ENCODE measurements around the gene SYNE1.

Gene SYNE1

GRCh38 chr6:152270301-152270925 lies 366.7 kb downstream of the SYNE1 start:
- DNase-seq: no peak

DNA sequence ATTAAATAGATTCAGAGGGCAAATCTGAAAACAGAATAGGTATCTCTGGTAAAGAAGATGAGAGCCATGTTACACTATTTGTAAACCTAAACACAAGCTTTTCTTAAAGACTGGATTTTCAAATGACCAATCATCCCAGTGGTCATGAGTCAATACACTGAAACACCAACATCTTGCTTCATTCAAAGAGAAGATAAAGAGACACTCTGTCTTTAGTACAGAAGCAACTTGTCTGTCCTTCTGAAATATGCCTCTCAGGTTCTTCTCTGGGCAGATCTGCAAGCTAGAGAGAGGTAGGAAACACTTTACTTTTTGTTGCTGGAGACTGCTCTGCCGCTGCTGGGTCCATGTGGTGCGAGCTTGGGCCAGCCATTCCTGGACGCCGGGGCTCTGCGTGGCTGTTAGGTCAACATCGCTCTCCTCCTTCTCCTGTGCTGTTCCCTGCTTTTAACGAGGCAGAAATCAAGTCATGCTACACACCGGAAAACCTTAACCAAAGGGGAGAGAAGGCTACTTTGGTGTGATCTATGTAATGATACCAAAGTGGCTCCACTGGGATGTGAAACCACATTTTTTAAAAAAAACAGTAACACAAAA lies 368.2 kb downstream of the SYNE1 start:
- no peak for DNase-seq

DNA sequence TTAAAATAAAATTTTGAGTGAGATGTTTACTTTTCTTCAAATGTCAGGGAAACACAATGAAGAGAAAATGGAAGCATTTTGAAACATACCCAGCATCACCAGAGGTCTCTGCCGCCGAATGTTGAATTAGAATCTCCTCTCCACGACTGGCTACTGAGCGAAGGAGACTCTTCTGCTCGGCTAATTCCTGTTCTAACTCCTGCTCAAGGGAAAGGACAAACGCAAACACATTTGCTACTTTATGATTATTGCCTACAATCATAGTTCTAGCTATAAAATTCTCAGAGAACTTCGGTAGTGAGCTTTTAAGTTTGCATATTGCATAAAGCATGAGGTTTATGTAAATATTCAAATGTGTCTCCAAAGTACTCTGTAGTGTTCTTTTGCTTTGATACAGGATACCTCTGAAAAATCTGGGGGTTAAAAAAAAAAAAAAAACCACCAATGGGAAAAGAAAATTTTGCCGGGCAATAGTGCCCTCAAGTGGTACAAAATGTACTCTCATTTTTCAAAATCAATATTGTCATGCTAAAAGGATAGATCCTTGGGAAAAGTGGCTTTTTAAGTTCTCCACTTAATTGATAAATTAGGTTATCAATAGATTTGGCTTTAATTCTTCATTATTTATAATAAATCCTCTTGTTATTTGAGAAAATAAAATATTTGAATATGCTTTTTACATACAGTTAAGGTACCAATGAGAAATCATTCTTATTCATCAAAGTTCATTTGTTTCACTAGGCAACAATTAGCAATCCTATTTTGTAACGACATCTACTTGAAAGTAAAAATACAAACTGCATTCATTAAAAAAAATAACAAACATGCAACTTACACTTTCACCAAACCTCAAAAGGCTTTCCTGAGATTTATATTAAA lies 369.0 kb downstream of the SYNE1 start:
- peak; percentile 65 for DNase-seq

- DNase-seq: no peak
Observed at GRCh38 chr6:152265651-152266050, 371.5 kb downstream of the SYNE1 start.

GRCh38 chr6:152263582-152263981 lies 373.6 kb downstream of the SYNE1 start:
- no peak for DNase-seq

GRCh38 chr6:152261179-152261578 lies 376.0 kb downstream of the SYNE1 start:
- no peak for DNase-seq

- no peak for DNase-seq
Observed at GRCh38 chr6:152259234-152259633, 377.9 kb downstream of the SYNE1 start.

DNA sequence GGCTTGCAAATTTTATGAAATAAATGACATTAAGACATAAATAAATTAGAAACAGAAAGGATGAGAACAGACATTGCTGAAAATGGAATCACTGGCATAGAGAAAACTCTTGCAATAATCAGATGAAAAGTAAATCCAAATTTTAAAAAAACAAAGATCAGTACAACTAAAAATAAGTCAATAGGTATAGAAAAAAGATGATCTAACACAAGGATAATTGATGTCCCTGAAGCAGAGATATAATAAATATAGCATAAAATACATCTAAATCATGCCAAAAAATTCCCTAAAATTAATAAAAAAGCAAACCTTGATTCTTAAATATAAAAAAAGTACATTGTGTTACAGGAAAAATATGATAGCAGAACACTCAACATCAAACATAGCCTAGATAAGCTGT lies 379.6 kb downstream of the SYNE1 start:
- no peak for DNase-seq

DNA sequence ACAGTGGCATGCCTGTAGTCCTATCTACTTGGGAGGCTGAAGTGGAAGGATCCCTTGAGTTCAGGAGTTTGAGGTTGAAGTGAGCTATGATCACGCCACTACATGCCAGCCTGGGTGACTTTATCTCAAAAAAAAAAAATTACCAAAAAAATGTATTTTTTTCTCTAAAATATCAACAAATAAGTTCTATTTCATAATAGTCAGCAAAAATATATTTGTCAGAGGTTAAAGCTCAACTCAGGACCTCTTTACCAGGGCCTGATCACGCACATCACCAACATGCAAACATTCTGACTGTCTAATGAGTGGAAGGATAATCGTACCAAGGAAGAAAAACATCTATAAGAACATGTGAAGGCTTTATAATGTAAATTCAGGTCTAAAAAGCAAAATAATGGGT lies 387.0 kb downstream of the SYNE1 start:
- DNase-seq: no peak

DNA sequence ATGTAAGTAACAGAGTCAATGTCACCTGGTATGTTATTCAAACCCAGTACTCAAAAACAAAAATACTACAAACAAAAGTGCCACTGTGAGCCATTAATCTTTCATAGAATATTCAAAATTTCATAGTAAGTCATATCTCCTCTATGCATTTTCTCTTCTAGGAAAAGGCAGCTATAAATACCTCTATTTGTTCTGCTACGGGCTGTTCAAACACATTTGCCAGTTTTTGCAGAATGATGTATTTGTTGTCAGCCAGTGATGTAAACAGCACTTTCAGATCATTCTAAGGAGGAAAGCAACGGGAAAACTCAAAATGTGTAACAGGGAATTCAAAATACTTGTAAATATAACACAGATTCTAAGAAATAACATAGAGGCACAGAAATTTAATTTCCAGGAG lies 388.2 kb downstream of the SYNE1 start:
- no peak for DNase-seq

GRCh38 chr6:152246554-152247337 lies 390.4 kb downstream of the SYNE1 start:
- no peak for DNase-seq

GRCh38 chr6:152244998-152245630 lies 392.0 kb downstream of the SYNE1 start:
- no peak for DNase-seq

DNA sequence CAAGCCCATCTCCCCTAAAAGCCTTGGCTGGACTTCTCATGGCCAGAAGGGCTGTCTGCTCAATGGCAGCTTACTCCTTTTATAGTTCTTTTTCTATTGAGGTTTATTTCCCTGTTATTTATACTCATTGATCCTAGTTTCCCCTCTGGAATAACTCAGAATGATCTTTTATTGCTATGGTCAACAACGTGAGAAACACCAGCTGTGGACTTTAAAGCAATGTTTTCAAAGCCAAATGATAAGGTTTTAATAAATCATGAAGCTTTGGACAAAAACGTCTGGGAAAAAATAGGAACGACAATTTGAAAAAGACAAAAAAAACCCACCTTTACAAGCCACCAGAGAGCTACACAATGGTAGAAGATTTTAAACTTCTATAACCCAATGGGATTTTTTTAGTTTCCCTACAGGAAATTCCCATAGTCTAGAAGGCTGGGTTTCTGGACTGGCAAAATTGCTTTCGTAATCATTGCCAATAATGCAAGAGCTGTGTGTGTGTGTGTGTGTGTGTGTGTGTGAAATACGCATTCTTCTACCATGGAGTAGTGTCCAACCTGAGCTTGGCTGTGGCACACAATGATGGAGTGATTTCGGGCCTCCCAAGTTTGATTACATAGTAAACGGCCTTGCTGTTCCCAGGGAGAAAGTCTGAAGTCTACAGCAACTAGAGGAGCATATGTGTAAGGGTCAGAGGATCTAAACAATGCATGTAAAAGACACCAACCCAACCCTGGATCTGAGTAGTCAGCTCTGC lies 396.0 kb downstream of the SYNE1 start:
- no peak for DNase-seq

DNA sequence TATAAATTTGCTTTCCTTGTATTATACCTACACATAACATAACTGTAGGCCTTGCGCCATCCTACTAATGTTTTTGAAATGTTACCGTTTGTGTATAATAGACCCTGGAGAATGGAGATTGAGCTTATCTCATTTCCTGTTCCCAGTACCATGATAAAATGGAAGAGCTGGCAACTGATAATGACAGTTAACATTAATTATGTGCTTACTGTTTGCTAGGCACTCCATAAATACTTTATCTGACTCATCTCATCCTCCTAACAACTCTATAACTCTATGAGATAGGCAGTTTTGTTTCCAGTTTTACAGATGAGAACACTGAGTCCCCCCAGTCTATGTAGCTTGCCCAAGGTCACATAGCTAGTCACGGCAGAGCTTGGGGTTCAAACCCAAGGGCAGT lies 396.7 kb downstream of the SYNE1 start:
- DNase-seq: no peak

DNA sequence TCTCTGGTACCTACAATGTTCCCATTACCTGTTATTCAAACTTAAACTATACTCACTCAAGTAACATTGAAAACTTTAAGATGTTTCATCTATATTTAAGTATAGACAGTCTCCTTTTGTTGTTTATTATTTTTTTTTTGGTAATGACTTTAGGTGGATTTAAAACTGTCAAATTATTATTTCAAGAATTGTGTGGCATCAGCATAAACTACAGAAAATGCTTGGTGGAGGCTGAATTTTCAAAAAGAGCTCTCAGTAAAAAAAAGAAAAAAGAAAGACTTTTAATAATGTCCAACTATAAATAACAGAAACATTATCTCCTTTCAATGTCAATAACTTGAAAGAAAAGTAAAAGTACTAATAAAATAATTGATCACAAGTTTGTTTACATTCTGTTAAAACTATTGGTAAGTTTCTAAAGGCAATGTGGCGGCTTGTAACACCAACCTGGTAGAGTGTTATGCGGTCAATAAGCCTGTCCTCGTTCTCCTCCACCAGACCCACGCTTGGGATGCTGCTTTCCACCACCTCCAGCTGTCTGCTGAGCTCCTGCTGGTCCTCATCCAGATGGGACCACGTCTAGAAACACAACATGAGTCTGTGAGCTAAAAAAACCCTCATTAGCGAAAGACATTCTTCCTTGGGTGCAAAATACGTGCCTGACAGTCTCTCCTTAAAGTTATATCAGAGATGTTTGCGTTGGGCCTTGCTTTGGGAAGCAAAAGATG lies 400.6 kb downstream of the SYNE1 start:
- no peak for DNase-seq

- no peak for DNase-seq
Observed at GRCh38 chr6:152233547-152234320, 403.4 kb downstream of the SYNE1 start.

GRCh38 chr6:152232501-152233151 lies 404.5 kb downstream of the SYNE1 start:
- DNase-seq: no peak

GRCh38 chr6:152229330-152229729 lies 407.8 kb downstream of the SYNE1 start:
- DNase-seq: no peak

DNA sequence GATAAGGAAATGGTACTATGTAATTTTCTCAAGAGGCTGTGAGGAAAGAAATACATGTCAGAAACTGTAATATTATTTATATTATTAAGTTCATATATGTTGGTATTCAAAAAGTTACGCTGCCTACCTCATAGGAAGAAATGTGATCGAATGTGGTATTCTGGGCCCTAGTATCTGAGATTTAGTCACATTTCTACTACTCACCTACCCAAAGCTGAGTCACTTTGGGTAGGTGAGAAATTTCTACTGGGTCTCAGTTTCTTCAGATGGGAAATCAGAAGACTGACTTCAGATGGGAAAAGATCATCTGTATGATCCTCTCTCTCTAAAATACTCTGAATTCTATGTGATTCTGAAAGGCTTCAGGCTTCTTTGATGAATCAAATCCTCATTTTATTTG lies 411.0 kb downstream of the SYNE1 start:
- no peak for DNase-seq
